Measurements from ENCODE around the gene LRRC2.

- TF ChIP-seq POLR2AphosphoS5 (IDR thresholded peaks at IDR 0.05) = no peak
- no peak for TF ChIP-seq CTCF (IDR thresholded peaks at IDR 0.05)
- TF ChIP-seq POLR2A (IDR thresholded peaks at IDR 0.05) = no peak
These were observed 479 bp downstream of the LRRC2 start for GRCh38 chr3:46565607-46566039.

Measured in breast epithelium (tissue), 3 donors.